ENCODE measurements around the gene TSPYL2. TPM values are rescaled to one million over a fixed set of nuclear protein-coding genes. Genes with fewer than 3 reads are reported as not detected.

Gene TSPYL2
- total RNA-seq, 4 donors from 2014 or later: 30.9 to 83.1 (median 49.1) TPM

DNA sequence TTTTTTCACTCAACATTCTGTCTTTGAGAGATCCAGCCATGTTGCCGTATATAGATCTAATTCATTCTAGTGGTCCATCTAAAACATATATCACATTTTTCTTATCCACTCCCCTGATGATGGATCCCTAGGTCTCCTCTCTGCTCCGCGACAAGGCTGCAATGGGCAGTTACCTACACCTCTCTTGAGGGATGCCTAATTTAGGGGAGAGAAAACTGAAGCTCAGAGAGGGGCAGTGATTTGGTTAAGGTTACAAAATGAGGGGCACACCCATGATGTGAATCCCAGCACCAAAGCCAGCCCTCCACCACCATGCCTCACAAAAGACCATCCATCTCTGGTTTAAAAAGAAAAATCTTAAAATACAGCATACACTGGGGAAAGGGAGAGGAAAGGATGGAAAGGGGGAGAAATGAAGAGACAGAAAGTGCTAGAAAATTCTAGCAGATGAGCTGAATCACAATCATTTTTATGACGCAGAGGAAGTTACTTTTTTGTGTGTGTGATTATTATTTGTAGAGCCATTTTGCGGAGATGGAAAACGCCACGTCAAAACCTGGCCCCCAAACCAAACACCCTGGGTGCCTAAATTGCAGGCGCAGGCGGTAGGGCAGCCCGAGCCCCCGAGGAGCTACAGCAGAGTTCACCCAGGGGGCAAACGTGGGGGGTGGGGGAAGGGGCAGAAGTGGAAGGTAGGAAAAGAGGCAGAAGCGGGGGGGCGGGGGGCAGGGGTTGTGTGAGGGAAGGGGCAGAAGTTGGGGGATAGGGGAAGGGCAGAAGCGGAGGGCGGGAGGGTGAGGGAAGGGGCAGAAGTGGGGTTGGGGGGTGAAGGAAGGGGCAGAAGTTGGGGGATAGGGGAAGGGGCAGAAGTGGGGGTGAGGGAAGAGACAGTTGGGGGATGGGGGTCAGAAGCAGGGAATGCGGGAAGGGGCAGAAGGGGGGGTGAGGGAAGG, 1.3 kb upstream of the TSPYL2 start:
- peaks cover 0 to 9% of the 10 kb centered on the region in 2 donors for H3K36me3 ChIP-seq
- no peaks in the 10 kb centered on the region for H3K27me3 ChIP-seq
- H3K4me1 ChIP-seq: peaks cover 5 to 10% of the 10 kb centered on the region in 2 donors
- H3K27ac ChIP-seq: peak overlapping the region; percentile 68 to 94 (median 75)
- WGBS, 2 donors: 45 to 47% methylated on average over 7 to 8 of the region's 17 CpGs
- no peak for TF ChIP-seq POLR2A (IDR thresholded peaks at IDR 0.05)
- TF ChIP-seq, protein P1, sequence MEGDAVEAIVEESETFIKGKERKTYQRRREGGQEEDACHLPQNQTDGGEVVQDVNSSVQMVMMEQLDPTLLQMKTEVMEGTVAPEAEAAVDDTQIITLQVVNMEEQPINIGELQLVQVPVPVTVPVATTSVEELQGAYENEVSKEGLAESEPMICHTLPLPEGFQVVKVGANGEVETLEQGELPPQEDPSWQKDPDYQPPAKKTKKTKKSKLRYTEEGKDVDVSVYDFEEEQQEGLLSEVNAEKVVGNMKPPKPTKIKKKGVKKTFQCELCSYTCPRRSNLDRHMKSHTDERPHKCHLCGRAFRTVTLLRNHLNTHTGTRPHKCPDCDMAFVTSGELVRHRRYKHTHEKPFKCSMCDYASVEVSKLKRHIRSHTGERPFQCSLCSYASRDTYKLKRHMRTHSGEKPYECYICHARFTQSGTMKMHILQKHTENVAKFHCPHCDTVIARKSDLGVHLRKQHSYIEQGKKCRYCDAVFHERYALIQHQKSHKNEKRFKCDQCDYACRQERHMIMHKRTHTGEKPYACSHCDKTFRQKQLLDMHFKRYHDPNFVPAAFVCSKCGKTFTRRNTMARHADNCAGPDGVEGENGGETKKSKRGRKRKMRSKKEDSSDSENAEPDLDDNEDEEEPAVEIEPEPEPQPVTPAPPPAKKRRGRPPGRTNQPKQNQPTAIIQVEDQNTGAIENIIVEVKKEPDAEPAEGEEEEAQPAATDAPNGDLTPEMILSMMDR (IDR thresholded peaks at IDR 0.05): no peak
- no peak for DNase-seq
- no peak overlapping the region for H3K4me3 ChIP-seq (replicated peaks in 1 of 3)
- intact Hi-C loops (cut with DNase I): no loop called here
- no peaks in the 10 kb centered on the region for H3K9me3 ChIP-seq

DNA sequence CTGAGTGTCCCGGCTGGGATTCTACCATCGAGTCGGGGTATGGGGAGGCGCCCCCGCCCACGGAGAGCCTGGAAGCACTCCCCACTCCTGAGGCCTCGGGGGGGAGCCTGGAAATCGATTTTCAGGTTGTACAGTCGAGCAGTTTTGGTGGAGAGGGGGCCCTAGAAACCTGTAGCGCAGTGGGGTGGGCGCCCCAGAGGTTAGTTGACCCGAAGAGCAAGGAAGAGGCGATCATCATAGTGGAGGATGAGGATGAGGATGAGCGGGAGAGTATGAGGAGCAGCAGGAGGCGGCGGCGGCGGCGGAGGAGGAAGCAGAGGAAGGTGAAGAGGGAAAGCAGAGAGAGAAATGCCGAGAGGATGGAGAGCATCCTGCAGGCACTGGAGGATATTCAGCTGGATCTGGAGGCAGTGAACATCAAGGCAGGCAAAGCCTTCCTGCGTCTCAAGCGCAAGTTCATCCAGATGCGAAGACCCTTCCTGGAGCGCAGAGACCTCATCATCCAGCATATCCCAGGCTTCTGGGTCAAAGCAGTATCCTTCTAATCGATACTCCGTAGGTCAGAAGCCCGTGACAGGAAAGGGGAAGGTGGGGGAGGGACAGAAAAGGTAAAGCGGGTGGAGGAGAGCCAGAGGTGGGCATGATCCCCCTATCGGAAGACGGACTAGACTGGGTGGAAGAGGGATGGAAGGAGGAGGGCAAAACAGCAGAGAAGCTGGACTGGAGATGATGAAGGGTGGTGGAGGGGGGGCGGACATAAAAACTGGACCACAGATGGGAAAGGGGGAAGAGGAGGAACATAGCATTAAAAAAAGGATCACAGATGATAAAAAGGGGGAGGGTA, 828 bp downstream of the TSPYL2 start:
- no peaks in the 10 kb centered on the region for H3K9me3 ChIP-seq
- intact Hi-C loops (cut with DNase I): no loop called here
- no peak for TF ChIP-seq POLR2A (IDR thresholded peaks at IDR 0.05)
- TF ChIP-seq, protein P1 (IDR thresholded peaks at IDR 0.05): no peak
- DNase-seq: no peak
- H3K27me3 ChIP-seq: no peaks in the 10 kb centered on the region
- H3K27ac ChIP-seq: peak overlapping the region; percentile 84 to 94 (median 90)
- peak overlapping the region; percentile 33 to 76 (median 60) for H3K4me3 ChIP-seq (replicated peaks in 1 of 3)
- peaks cover 5 to 15% of the 10 kb centered on the region in 2 donors for H3K4me1 ChIP-seq
- H3K36me3 ChIP-seq: peaks cover 0 to 9% of the 10 kb centered on the region in 2 donors
- WGBS, 2 donors: 5 to 9% methylated on average over 23 to 27 of the region's 31 CpGs

DNA sequence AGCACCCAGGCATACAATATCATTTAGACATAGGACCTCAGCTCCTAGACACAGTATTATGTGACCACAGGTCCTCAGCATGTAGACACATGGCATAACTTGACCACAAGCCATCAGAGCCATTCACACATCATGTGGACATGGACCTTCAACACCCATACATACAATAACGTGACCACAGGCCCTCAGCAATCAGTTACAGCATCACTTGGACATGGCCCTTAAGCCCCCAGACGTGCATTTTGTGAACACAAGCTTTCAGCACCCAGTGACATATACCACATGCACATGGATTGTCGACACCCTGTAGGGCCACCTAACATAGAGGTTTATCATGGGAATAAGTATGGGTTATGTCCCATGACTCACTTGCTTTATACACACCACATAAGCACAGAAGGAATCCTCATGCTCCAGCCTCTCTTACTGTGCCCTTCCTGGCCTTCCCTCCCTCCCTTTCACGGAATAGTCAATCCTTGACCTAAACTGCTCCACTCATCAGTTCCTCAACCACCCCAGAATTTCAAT, 1.9 kb downstream of the TSPYL2 start:
- peaks cover 5 to 17% of the 10 kb centered on the region in 2 donors for H3K4me1 ChIP-seq
- intact Hi-C loops (cut with DNase I): no loop called here
- no peaks in the 10 kb centered on the region for H3K9me3 ChIP-seq
- peak overlapping the region in 2 of 3 donors; percentile 84 to 94 for H3K27ac ChIP-seq
- 100% methylated on average over 1 to 2 of the region's 4 CpGs for WGBS, 2 donors
- no peak for TF ChIP-seq POLR2A (IDR thresholded peaks at IDR 0.05)
- TF ChIP-seq, protein P1 (IDR thresholded peaks at IDR 0.05): no peak
- H3K36me3 ChIP-seq: peaks cover 0 to 9% of the 10 kb centered on the region in 2 donors
- no peak for DNase-seq
- H3K27me3 ChIP-seq: no peaks in the 10 kb centered on the region
- H3K4me3 ChIP-seq (replicated peaks in 1 of 3): no peak overlapping the region

DNA sequence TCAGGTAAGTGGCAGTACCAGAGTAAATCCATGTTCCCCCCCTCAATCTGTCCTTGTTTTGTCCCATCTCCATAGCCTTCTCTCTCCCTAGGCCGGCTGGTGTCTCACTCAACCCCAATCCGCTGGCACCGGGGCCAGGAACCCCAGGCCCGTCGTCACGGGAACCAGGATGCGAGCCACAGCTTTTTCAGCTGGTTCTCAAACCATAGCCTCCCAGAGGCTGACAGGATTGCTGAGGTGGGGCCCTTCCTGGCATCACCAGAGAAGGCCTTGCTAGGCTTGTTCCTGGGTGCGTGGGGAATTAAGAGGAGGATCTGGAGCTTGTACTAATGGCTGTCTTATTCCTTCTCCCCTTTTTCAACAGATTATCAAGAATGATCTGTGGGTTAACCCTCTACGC, 2.7 kb downstream of the TSPYL2 start:
- DNase-seq: no peak
- peaks cover 5 to 17% of the 10 kb centered on the region in 2 donors for H3K4me1 ChIP-seq
- peak overlapping the region in 1 of 3 donors; percentile 33 for H3K27ac ChIP-seq
- H3K4me3 ChIP-seq (replicated peaks in 1 of 3): no peak overlapping the region
- TF ChIP-seq POLR2A (IDR thresholded peaks at IDR 0.05): no peak
- TF ChIP-seq, protein P1 (IDR thresholded peaks at IDR 0.05): no peak
- 92 to 93% methylated on average over 9 of the region's 9 CpGs for WGBS, 2 donors
- H3K9me3 ChIP-seq: no peaks in the 10 kb centered on the region
- H3K27me3 ChIP-seq: no peaks in the 10 kb centered on the region
- H3K36me3 ChIP-seq: peaks cover 0 to 9% of the 10 kb centered on the region in 2 donors
- intact Hi-C loops (cut with DNase I): no loop called here
